NCI-H345 (cell line): Measurements from ENCODE around the gene MISP.
A peak's percentile ranks its signal among the peaks of the same experiment; 100 is the strongest.

Source experiments
- DNase-seq: peaks from one replicate; lab custom pipeline; 2025; lab: John Stamatoyannopoulos, UW

The MISP gene

DNA sequence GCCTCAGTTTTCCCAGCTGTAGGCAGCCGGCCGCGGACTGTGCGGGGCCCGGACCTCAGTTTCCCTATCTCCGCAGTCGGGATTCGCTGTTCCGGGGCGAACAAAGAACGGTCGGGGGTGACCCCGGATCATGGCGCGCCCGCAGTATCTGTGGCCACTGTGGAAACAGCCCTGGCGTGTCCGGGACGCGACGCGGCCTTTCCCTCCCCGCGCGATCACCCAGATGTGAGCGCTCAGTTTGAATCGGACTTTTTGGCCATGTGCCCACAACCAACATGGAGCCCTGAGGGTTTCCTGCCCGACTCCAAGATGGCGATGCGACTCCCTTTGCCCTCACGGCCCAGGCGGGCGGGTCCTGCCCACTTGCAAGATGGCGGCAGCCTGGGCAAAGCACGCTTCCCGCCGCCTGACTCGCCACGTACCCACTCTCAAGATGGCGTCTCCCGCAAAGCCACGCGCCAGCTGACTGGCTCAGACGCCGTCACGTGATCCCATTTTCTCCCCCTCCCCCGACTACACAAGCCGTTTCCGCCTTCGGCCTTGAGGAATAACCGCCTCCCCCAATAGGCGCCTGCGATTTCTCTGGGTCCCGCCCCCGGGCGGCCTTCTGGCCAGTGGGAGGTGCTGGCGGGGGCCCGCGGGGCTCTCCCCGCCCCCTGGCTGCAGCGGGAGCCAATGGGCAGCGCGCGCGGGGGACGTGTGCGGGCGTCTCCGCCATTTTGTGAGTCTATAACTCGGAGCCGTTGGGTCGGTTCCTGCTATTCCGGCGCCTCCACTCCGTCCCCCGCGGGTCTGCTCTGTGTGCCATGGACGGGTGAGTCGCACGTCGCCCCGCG is 46.0 kb downstream of the MISP start, which contains the start of gene PTBP1:
Gene PTBP1, plus strand, starts transcription at position 761 of the 836 bp plus-strand sequence. Its CDS starts 46 bp downstream, at position 807.
- DNase-seq: peak; percentile 100

GRCh38 chr19:797528-798414 is 46.9 kb downstream of the MISP start:
- DNase-seq: peak; percentile 93

DNA sequence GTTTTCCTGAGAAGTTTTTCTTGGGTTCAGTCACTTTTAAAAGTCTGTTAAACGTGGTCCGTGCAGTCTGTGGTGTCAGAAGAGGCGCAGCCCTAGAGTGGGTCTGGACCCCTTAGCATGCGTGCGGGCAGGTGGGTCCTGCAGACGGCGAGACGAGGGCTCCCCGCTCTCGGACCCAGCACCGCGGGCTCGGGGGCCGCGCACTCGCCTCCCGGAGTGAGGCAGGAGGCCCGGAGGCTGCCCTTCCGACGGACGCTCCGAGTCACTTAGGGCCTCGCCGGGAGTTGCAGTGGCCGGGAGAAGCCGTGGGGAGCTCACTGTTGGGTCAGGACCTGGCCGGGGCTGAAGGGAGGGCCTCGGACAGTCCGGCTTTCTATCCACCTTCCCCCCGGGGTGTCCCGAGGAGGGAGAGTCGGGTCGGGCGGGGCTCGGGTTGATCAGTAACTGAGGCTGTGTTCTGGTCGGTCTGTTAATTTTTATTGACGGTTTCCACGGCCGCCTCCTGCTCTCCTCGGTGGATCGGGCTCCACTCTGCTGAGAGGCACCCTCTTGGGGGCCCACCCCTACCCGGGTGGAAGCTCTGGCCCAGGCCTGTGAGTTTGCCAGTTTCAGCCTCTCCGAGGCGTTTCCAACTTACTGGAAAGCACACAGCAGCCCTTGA is 47.6 kb downstream of the MISP start:
- DNase-seq: no peak

DNA sequence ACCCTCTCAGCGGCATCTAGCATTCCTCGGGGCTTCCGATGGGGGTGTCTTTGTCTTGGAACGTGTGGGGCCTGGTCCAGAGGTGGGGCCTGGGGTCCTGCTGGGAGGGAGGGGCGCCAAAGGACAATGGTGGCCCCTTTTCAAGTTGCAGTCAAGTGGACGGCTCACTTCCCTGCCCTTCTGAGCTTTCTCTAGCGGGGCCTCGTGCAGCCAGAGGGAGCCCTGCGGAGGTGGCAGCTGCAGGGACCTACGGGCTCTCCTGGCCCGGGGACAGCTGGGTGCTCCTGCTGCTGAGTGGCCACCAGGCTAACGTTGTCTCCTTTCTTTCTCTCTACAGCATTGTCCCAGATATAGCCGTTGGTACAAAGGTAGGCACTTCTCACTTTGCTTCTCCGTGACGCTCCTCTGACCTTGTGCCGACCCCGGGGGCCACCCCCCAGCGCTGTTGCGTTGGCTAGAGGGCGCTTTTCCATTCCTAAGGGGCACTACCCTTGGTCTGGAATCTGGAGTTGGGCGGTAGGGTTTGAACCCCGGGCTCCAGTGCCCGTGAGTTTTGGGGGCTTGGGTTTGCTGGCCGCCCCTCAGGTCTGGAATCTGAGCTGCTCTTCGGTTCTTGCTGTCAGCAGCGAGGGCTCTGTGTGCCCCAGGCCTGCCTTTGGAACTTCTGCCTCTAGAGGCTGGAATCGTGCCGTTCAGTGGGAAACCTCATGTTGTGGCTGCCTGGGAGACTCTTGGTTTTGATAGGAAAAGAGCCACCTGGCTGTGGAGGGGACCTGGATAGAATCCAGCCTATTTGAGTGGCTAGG is 48.4 kb downstream of the MISP start:
- peak; percentile 13 for DNase-seq

GRCh38 chr19:800360-801029 is 49.6 kb downstream of the MISP start:
- DNase-seq: no peak

GRCh38 chr19:801030-801860 is 50.3 kb downstream of the MISP start:
- DNase-seq: no peak

- no peak for DNase-seq
Measured at GRCh38 chr19:801861-802497, 51.1 kb downstream of the MISP start.

GRCh38 chr19:802498-803098 is 51.7 kb downstream of the MISP start:
- no peak for DNase-seq

- no peak for DNase-seq
Measured at GRCh38 chr19:803099-803561, 52.2 kb downstream of the MISP start.

DNA sequence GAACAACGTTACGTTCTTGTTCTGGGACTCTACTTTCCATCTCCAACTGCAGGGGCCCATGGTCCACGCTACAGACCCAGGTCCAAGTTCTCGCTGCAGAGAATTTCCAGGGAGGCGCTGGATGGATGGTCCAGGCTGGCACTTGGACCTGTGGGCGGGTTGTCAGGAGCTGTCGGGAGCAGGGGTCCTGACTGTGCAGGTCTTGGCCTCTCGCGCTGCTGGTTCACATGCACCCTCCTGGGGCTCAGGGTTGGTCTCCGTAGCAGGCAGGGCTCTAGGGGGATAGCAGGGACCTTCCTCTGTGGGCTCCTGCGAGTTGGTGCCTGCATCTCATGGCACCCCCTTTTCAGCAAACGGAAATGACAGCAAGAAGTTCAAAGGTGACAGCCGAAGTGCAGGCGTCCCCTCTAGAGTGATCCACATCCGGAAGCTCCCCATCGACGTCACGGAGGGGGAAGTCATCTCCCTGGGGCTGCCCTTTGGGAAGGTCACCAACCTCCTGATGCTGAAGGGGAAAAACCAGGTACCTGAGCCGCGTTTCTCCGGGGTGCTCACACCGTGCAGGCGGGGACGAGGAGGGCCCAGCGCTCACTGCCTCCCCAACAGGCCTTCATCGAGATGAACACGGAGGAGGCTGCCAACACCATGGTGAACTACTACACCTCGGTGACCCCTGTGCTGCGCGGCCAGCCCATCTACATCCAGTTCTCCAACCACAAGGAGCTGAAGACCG is 52.9 kb downstream of the MISP start:
- DNase-seq: no peak

DNA sequence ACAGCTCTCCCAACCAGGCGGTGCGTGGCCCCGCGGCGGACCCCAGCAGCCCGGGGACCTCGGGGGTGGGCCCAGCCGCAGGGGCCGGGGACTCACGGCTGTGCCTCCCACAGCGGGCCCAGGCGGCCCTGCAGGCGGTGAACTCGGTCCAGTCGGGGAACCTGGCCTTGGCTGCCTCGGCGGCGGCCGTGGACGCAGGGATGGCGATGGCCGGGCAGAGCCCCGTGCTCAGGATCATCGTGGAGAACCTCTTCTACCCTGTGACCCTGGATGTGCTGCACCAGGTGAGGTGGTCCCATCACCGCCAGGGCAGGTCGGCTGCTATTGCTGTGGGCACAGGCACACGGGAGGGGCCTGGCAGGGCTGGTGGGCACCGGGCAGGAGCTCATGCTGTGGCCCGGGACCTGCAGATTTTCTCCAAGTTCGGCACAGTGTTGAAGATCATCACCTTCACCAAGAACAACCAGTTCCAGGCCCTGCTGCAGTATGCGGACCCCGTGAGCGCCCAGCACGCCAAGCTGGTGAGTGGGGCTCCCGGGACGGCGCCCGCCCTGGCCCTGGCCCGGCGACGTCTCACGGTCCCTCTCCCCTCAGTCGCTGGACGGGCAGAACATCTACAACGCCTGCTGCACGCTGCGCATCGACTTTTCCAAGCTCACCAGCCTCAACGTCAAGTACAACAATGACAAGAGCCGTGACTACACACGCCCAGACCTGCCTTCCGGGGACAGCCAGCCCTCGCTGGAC is 53.7 kb downstream of the MISP start:
- no peak for DNase-seq

DNA sequence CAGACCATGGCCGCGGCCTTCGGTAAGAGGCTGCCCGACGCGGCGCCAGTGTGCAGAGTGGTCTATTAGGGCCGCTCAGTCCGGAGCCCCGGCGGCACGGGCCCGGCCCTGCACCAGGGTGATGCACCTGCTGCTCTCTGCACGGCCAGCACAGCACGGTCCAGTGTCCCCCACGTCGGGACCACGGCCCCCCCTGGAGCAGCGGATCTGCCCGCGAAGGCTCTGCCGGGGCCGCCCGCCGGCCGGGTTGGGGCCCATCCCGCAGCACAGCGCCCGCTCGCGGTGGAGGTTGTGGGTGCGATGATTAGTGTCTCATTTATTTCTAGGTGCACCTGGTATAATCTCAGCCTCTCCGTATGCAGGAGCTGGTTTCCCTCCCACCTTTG is 54.2 kb downstream of the MISP start:
- DNase-seq: no peak

GRCh38 chr19:805600-806550 is 55.0 kb downstream of the MISP start:
- no peak for DNase-seq

DNA sequence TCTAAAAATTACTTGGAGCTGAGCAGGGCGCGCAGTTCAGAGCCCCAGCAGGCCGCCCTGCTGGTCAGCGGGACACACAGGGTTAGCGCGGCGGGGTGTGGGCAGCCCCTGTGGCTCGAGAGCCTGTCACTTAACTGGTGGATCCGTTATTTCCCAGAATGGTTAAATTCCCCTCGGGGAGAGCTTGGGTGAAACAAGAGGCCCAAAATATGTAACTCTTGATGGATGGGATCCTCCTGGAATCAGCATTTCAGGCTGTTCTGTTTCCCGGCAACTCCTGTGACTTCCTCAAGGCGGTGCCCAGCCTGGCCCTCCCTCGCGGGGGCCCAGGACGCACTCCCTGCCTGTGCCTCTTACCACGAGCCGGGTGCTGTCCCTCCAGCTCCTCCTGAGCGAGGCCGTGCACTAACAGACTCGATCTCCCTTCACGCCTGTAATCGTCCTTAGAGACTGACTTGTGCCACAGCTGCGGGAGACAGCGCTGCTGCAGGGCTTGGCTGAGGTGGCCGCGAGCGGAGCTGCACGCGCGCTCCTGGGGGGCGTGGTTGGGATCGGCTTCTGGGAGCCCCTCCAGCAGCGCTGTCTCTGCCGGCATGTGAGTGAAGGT is 56.0 kb downstream of the MISP start:
- no peak for DNase-seq

GRCh38 chr19:807627-808422 is 56.9 kb downstream of the MISP start:
- no peak for DNase-seq
